GM23338 (cell line): Measurements from ENCODE around the gene NR5A2. TPM values are rescaled to one million over a fixed set of nuclear protein-coding genes. Genes with fewer than 3 reads are reported as not detected.

Experiments used
- ATAC-seq: fragments of 200-7000 bp; cut with Tn5 transposase; 3 replicates; pipeline ENCODE4 v1.9.1; 2020
- DNase-seq: peaks from one replicate; pipeline ENCODE4 v3.0.0-alpha.2; 2015; ENCODE audit warnings: low spot score
- H2AFZ ChIP-seq: fragments of 200-600 bp; sonication (generic); 2 replicates; pipeline ENCODE4 v1.8.0; 2016; ENCODE audit warnings: antibody characterized with exemption, mild to moderate bottlenecking, moderate library complexity
- H3F3A ChIP-seq: fragments of 200-600 bp; sonication (generic); replicated peaks from 2 replicates; pipeline ENCODE4 v1.8.0; 2017; ENCODE audit warnings: antibody characterized with exemption, mixed run types, low read depth
- H3K27ac ChIP-seq: fragments of 200-600 bp; sonication (generic); 2 replicates; pipeline ENCODE4 v1.6.1; 2016; ENCODE audit warnings: low read depth
- H3K27me3 ChIP-seq: fragments of 200-600 bp; sonication (generic); 2 replicates; pipeline ENCODE4 v1.8.0; 2016; ENCODE audit warnings: mild to moderate bottlenecking, mixed run types, moderate library complexity; ENCODE audit not compliant: insufficient read depth
- H3K36me3 ChIP-seq: fragments of 200-600 bp; sonication (generic); 2 replicates; pipeline ENCODE4 v1.8.0; 2016; ENCODE audit warnings: mild to moderate bottlenecking; ENCODE audit not compliant: insufficient read depth
- H3K4me1 ChIP-seq: fragments of 200-600 bp; sonication (generic); 2 replicates; pipeline ENCODE4 v1.8.0; 2016; ENCODE audit warnings: mild to moderate bottlenecking, moderate library complexity; ENCODE audit not compliant: insufficient read depth
- H3K4me2 ChIP-seq: fragments of 200-600 bp; sonication (generic); 2 replicates; pipeline ENCODE4 v1.7.1; 2017; ENCODE audit warnings: mixed run types
- H3K4me3 ChIP-seq: fragments of 200-600 bp; sonication (generic); 2 replicates; pipeline ENCODE4 v1.6.1; 2016; ENCODE audit warnings: mixed run types
- H3K79me2 ChIP-seq: fragments of 200-600 bp; sonication (generic); replicated peaks from 2 replicates; pipeline ENCODE4 v1.8.0; 2017; ENCODE audit warnings: mild to moderate bottlenecking; ENCODE audit not compliant: insufficient read depth
- H3K9me2 ChIP-seq: fragments of 200-600 bp; sonication (generic); 2 replicates; pipeline ENCODE4 v1.8.0; 2017; ENCODE audit not compliant: insufficient read depth
- H4K20me1 ChIP-seq: fragments of 200-600 bp; sonication (generic); replicated peaks from 2 replicates; pipeline ENCODE4 v1.8.0; 2017; ENCODE audit warnings: mild to moderate bottlenecking; ENCODE audit not compliant: insufficient read depth
- H3K27ac Mint-ChIP-seq: 2 replicates; pipeline ENCODE4 v1.8.0; 2020; ENCODE audit warnings: inconsistent platforms, mild to moderate bottlenecking, moderate library complexity, mixed read lengths
- H3K27me3 Mint-ChIP-seq: 3 replicates; pipeline ENCODE4 v1.8.0; 2022; ENCODE audit warnings: low read depth, mild to moderate bottlenecking, moderate library complexity, mixed read lengths, inconsistent platforms; ENCODE audit not compliant: insufficient read depth, poor library complexity
- H3K36me3 Mint-ChIP-seq: 3 replicates; pipeline ENCODE4 v1.8.0; 2021; ENCODE audit warnings: low read depth, mild to moderate bottlenecking, inconsistent platforms, moderate library complexity, mixed read lengths
- H3K4me1 Mint-ChIP-seq: 3 replicates; pipeline ENCODE4 v1.8.0; 2020; ENCODE audit warnings: mild to moderate bottlenecking, inconsistent platforms, mixed read lengths
- H3K4me3 Mint-ChIP-seq: 3 replicates; pipeline ENCODE4 v1.8.0; 2021; ENCODE audit warnings: moderate library complexity, mild to moderate bottlenecking, inconsistent platforms, mixed read lengths
- H3K9me3 Mint-ChIP-seq: 3 replicates; pipeline ENCODE4 v1.8.0; 2020; ENCODE audit warnings: moderate library complexity, mild to moderate bottlenecking, inconsistent platforms, mixed read lengths
- CREB1 ChIP-seq: fragments of 250-450 bp; sonication (Bioruptor Pico); IDR thresholded peaks from 2 replicates; pipeline ENCODE4 v1.5.0; 2020; ENCODE audit warnings: low read depth, mild to moderate bottlenecking, moderate library complexity
- CTCF ChIP-seq, 2 experiments: fragments of 200-600 bp in 1 of 2; sonication (generic) in 1 of 2; conservative IDR thresholded peaks; 2 replicates each; pipeline versions ENCODE4 v1.5.1 to v1.6.1; 2016 to 2017; ENCODE audit warnings: antibody characterized with exemption in 2 of 2, low read depth in 2 of 2, mild to moderate bottlenecking in 2 of 2, moderate library complexity in 1 of 2
- ETS1 ChIP-seq: IDR thresholded peaks from 2 replicates; pipeline ENCODE4 v1.6.1; 2016; ENCODE audit warnings: antibody characterized with exemption
- EZH2 ChIP-seq: fragments of 200-600 bp; sonication (generic); IDR thresholded peaks from one replicate; pipeline ENCODE4 v1.8.0; 2017; ENCODE audit warnings: antibody characterized with exemption, mild to moderate bottlenecking, low read depth; ENCODE audit not compliant: unreplicated experiment
- POLR2AphosphoS5 ChIP-seq: IDR thresholded peaks from 2 replicates; pipeline ENCODE4 v1.6.1; 2016; ENCODE audit warnings: antibody characterized with exemption, low read depth
- REST ChIP-seq: IDR thresholded peaks from one replicate; pipeline ENCODE4 v1.6.1; 2018; ENCODE audit warnings: antibody characterized with exemption; ENCODE audit not compliant: unreplicated experiment
- ZNF114 ChIP-seq: fragments of 250-450 bp; sonication (Bioruptor Pico); IDR thresholded peaks from 2 replicates; pipeline ENCODE4 v1.5.0; 2020; ENCODE audit warnings: mild to moderate bottlenecking, moderate library complexity
- ZNF462 ChIP-seq: fragments of 250-450 bp; sonication (Bioruptor Pico); IDR thresholded peaks from 2 replicates; pipeline ENCODE4 v1.5.0; 2020; ENCODE audit warnings: mild to moderate bottlenecking, moderate library complexity
- polyA plus RNA-seq: library from polyadenylated mRNA; unstranded; fragments of >200 nt; fragmentation: Nextera tagmentation; extraction: Ambion mirVana; gene quantifications from 2 replicates; pipeline ENCODE4 v1.2.1, GENCODE V29; 2016
- total RNA-seq: library from RNA; depleted of rRNA; stranded (reverse); fragments of >200 nt; shearing (Covaris generic); gene quantifications from 2 replicates; pipeline ENCODE4 v1.2.3, GENCODE V29; 2014

Gene NR5A2
- total and polyA plus RNA-seq, 2 experiments from 2014 or later: 4.4 to 13.1 TPM

GRCh38 chr1:200168926-200169325 lies 141.4 kb downstream of the NR5A2 start (continued):
- TF ChIP-seq ETS1: no peak

GRCh38 chr1:200172311-200172710 lies 144.8 kb downstream of the NR5A2 start:
- Mint-ChIP-seq H3K9me3 (no peaks in the 10 kb centered on the region), H3K27me3 (no peaks in the 10 kb centered on the region), H3K27ac (no peak overlapping the region), H3K4me1 (peaks cover 15% of the 10 kb centered on the region), H3K4me3 (no peak overlapping the region), H3K36me3 (peaks cover 3% of the 10 kb centered on the region; the same call in 1 of the 3 replicates)
- H3K36me3 ChIP-seq: no peaks in the 10 kb centered on the region
- no peak overlapping the region for H3K27ac ChIP-seq
- H3F3A ChIP-seq: no peaks in the 10 kb centered on the region
- H3K27me3 ChIP-seq: no peaks in the 10 kb centered on the region
- H2AFZ ChIP-seq: no peak overlapping the region
- no peak overlapping the region for H3K4me2 ChIP-seq
- H3K4me3 ChIP-seq: no peak overlapping the region
- peaks cover 13% of the 10 kb centered on the region; the same call in 1 of the 2 replicates for H3K4me1 ChIP-seq
- H3K79me2 ChIP-seq: no peaks in the 10 kb centered on the region
- DNase-seq (no peak), ATAC-seq (no peak)
- TF ChIP-seq POLR2AphosphoS5: no peak
- no peak for TF ChIP-seq CREB1
- no peak for TF ChIP-seq REST
- no peak for TF ChIP-seq ZNF462 (CRISPR knock-in tag)
- no peak for TF ChIP-seq CTCF (conservative IDR thresholded peaks at IDR 0.05; ENCODE audit: low read depth in 2 of 2)
- no peak for TF ChIP-seq ETS1
- TF ChIP-seq ZNF114 (CRISPR knock-in tag): no peak
- TF ChIP-seq EZH2: no peak
- H3K9me2 ChIP-seq: no peaks in the 10 kb centered on the region
- H4K20me1 ChIP-seq: no peaks in the 10 kb centered on the region
